ENCODE data around the gene CACNA2D3.

GRCh38 chr3:54720604-54721003 lies 598.3 kb downstream of the CACNA2D3 start:
- TF ChIP-seq CTCF (IDR thresholded peaks at IDR 0.05) (no peak), POLR2AphosphoS5 (IDR thresholded peaks at IDR 0.05) (no peak), POLR2A (IDR thresholded peaks at IDR 0.05) (no peak)
